CD4-positive, alpha-beta T cell treated with Interleukin-1 beta for 1 hour (primary cell): Measurements from ENCODE around the gene WBP2.
"Not testable (repeated sequence)": the region's sequence is repeated elsewhere in the genome, so short reads cannot be mapped to it uniquely, and the experiment has no call there.

Experiments used
- DNase-seq, 2 donors: peaks; one replicate each; pipeline ENCODE4 v3.0.0-alpha.2; 2020 to 2022

Gene WBP2

GRCh38 chr17:75812096-75813013 is 42.8 kb downstream of the WBP2 start:
- DNase-seq, result no peak

- DNase-seq, result no peak
Observed at GRCh38 chr17:75811174-75811573, 44.0 kb downstream of the WBP2 start.

- not testable (repeated sequence) for DNase-seq
Observed at GRCh38 chr17:75810756-75811155, 44.4 kb downstream of the WBP2 start.

GRCh38 chr17:75810216-75810615 is 44.9 kb downstream of the WBP2 start:
- DNase-seq, result no peak

- no peak for DNase-seq
Observed at GRCh38 chr17:75809631-75810111, 45.5 kb downstream of the WBP2 start.

GRCh38 chr17:75808905-75809621 is 46.1 kb downstream of the WBP2 start:
- no peak for DNase-seq

- DNase-seq, result no peak
Observed at GRCh38 chr17:75808549-75808904, 46.6 kb downstream of the WBP2 start.

GRCh38 chr17:75807861-75808260 is 47.3 kb downstream of the WBP2 start:
- DNase-seq, result no peak

- DNase-seq, result no peak
Observed at GRCh38 chr17:75806822-75807500, 48.2 kb downstream of the WBP2 start.

GRCh38 chr17:75803883-75804282 is 51.3 kb downstream of the WBP2 start:
- DNase-seq, result no peak

- DNase-seq, result no peak
Observed at GRCh38 chr17:75799402-75799801, 55.7 kb downstream of the WBP2 start.

- no peak for DNase-seq
Observed at GRCh38 chr17:75795820-75796607, 59.1 kb downstream of the WBP2 start.
